Dermis microvascular lymphatic vessel endothelial cell (primary cell): ENCODE results near the gene PTPRCAP. TPM values are rescaled to one million over a fixed set of nuclear protein-coding genes. Genes with fewer than 3 reads are reported as not detected.

Source experiments
- DNase-seq, 2 donors: peaks; one replicate each; pipeline versions ENCODE4 v3.0.0 to v3.0.0-alpha.2; 2010; ENCODE audit warnings: low read depth in 2 of 2
- total RNA-seq: library from RNA; depleted of rRNA; stranded (reverse); fragments of >200 nt; gene quantifications from 2 replicates; pipeline ENCODE4 v1.2.1, GENCODE V29; 2014

The PTPRCAP gene
- total RNA-seq, 1 donor from 2014 or later: not detected

GRCh38 chr11:67396587-67397389 lies 40.7 kb downstream of the PTPRCAP start:
- peak in 1 of 2 donors; percentile 12 for DNase-seq

- no peak for DNase-seq
Observed at GRCh38 chr11:67396259-67396581, 41.3 kb downstream of the PTPRCAP start.

GRCh38 chr11:67395555-67396258 lies 41.8 kb downstream of the PTPRCAP start:
- DNase-seq: no peak

- DNase-seq: no peak
Observed at GRCh38 chr11:67393990-67394389, 43.5 kb downstream of the PTPRCAP start.

GRCh38 chr11:67393437-67393836 lies 44.0 kb downstream of the PTPRCAP start:
- no peak for DNase-seq

GRCh38 chr11:67392183-67392715 lies 45.2 kb downstream of the PTPRCAP start:
- peak in 1 of 2 donors; percentile 22 for DNase-seq

GRCh38 chr11:67391304-67392182 lies 45.9 kb downstream of the PTPRCAP start, which contains the start of gene RAD9A:
Gene RAD9A (plus strand): TSS chr11:67391986. CDS start chr11:67392045, 59 bp downstream.
- DNase-seq: peak; percentile 84 to 96

GRCh38 chr11:67390947-67391303 lies 46.6 kb downstream of the PTPRCAP start:
- no peak for DNase-seq

- peak; percentile 25 to 49 for DNase-seq
Observed at GRCh38 chr11:67389477-67389876, 48.0 kb downstream of the PTPRCAP start.

- DNase-seq: no peak
Observed at GRCh38 chr11:67387518-67387917, 50.0 kb downstream of the PTPRCAP start.

GRCh38 chr11:67387069-67387468 lies 50.4 kb downstream of the PTPRCAP start:
- no peak for DNase-seq

Other genes with a start within 250 kb of the PTPRCAP start
- 25.9 and 37.7 TPM in 2 replicates for gene GRK2, start 171.2 kb downstream of the PTPRCAP start, total RNA-seq
- 17.7 and 24.8 TPM in 2 replicates for gene ANKRD13D, start 148.4 kb downstream of the PTPRCAP start, total RNA-seq
- gene SSH3, start 134.2 kb downstream of the PTPRCAP start, total RNA-seq: 7.2 and 11.5 TPM in 2 replicates
- gene POLD4, start 84.1 kb downstream of the PTPRCAP start, total RNA-seq: 26.2 and 32.4 TPM in 2 replicates
- 1.7 and 2.4 TPM in 2 replicates for gene CLCF1, start 64.1 kb downstream of the PTPRCAP start, total RNA-seq
- 3.6 and 5.3 TPM in 2 replicates for gene RAD9A, start 45.7 kb downstream of the PTPRCAP start, total RNA-seq
- 234 and 250 TPM in 2 replicates for gene PPP1CA, start 35.8 kb downstream of the PTPRCAP start, total RNA-seq
- gene TBC1D10C, start 33.6 kb downstream of the PTPRCAP start, total RNA-seq: 0.13 TPM in 2 replicates
- gene CARNS1, start 22.0 kb downstream of the PTPRCAP start, total RNA-seq: 0.13 and 0.26 TPM in 2 replicates
- 30.5 and 31.5 TPM in 2 replicates for gene RPS6KB2, start 9.2 kb downstream of the PTPRCAP start, total RNA-seq
- gene CORO1B, start 5.8 kb upstream of the PTPRCAP start, total RNA-seq: 117 and 144 TPM in 2 replicates
- not detected in 2 replicates for gene GPR152, start 15.0 kb upstream of the PTPRCAP start, total RNA-seq
- 0.89 and 1.5 TPM in 2 replicates for gene CABP4, start 17.7 kb upstream of the PTPRCAP start, total RNA-seq
- gene TMEM134, start 31.6 kb upstream of the PTPRCAP start, total RNA-seq: 11.9 and 35.1 TPM in 2 replicates
- 79.5 and 104 TPM in 2 replicates for gene AIP, start 45.3 kb upstream of the PTPRCAP start, total RNA-seq
- 6.3 and 7.3 TPM in 2 replicates for gene PITPNM1, start 67.7 kb upstream of the PTPRCAP start, total RNA-seq
- 15.3 and 18.7 TPM in 2 replicates for gene CDK2AP2, start 70.5 kb upstream of the PTPRCAP start, total RNA-seq
- gene CABP2, start 85.8 kb upstream of the PTPRCAP start, total RNA-seq: not detected in 2 replicates
- 721 and 972 TPM in 2 replicates for gene GSTP1, start 146.1 kb upstream of the PTPRCAP start, total RNA-seq
- 161 and 166 TPM in 2 replicates for gene NDUFV1, start 169.3 kb upstream of the PTPRCAP start, total RNA-seq
- gene NUDT8, start 192.3 kb upstream of the PTPRCAP start, total RNA-seq: 6.8 and 15.5 TPM in 2 replicates
- gene TBX10, start 202.1 kb upstream of the PTPRCAP start, total RNA-seq: not detected in 2 replicates
- not detected in 2 replicates for gene ACY3, start 213.0 kb upstream of the PTPRCAP start, total RNA-seq
- gene ALDH3B2, start 236.9 kb upstream of the PTPRCAP start, total RNA-seq: not detected in 2 replicates